NCI-H2196 (cell line): Measurements from ENCODE around the gene RASAL1.

ENCODE experiments used
- DNase-seq: peaks from one replicate; lab custom pipeline; 2025; ENCODE audit not compliant: unreplicated experiment; lab: John Stamatoyannopoulos, UW

The RASAL1 gene, protein sequence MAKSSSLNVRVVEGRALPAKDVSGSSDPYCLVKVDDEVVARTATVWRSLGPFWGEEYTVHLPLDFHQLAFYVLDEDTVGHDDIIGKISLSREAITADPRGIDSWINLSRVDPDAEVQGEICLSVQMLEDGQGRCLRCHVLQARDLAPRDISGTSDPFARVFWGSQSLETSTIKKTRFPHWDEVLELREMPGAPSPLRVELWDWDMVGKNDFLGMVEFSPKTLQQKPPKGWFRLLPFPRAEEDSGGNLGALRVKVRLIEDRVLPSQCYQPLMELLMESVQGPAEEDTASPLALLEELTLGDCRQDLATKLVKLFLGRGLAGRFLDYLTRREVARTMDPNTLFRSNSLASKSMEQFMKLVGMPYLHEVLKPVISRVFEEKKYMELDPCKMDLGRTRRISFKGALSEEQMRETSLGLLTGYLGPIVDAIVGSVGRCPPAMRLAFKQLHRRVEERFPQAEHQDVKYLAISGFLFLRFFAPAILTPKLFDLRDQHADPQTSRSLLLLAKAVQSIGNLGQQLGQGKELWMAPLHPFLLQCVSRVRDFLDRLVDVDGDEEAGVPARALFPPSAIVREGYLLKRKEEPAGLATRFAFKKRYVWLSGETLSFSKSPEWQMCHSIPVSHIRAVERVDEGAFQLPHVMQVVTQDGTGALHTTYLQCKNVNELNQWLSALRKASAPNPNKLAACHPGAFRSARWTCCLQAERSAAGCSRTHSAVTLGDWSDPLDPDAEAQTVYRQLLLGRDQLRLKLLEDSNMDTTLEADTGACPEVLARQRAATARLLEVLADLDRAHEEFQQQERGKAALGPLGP

DNA sequence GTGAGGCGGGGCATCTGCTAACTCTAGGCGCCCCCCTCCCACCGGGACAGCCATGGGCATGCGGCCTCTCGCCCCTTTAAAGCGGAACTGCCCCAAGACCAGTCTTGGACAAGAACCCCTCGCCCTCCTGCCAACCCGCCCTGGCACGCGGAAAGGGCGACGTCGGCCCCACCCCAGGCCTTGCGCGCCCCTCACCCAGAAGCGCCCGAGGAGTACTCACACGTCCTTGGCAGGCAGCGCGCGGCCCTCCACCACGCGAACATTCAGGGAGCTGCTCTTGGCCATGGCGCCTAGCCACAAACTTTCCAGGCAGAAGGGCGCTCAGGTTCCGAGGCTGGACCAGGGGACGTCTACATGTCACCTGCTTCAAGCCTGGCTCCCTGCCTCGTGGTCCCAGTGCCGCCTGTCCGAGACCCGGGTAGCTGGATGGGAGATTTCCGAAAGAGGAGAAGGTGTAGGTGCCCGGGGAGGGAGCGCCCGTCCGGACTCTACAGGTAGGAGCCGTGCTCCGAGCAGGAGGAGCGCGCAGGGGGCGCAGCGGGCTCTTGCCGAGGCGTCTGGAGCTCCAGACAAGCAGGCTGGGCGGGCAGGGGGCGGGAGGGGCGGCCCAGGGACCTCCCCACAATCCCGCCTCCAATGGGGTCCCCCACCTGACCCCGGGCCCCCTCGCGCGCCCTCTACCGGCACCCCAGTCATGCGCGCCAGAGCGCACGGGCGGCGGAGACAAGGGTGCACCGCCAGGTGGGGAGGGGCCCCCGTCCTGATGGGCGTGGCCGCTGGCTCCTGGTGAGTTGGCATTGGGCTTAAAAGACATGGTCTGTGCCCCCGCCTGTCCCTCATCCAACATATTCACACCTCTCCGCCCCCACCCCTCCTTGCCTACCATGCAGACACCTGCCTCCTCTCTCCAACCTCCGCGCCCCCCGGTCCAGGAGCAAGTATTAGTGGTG, at the start of gene RASAL1:
RASAL1 (minus strand) TSS at position 584 of the 950 bp plus-strand sequence; CDS start at position 285, 299 bp downstream.
- DNase-seq, result peak; percentile 89

DNA sequence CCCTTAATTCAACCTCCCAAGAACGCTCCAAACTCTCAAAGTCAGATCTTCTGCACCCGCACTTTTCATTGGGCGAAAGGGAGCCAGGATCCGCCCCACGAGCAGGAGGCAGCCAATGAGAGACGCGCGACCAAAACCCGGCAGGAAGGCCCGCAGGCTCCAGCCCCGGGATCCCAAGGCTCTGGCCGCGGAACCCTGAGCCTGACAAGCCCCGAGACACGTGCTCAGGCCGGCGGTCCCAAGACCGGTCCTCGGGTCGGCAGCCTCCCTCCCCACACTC, 49.3 kb upstream of the RASAL1 start:
- DNase-seq, result peak; percentile 82

DNA sequence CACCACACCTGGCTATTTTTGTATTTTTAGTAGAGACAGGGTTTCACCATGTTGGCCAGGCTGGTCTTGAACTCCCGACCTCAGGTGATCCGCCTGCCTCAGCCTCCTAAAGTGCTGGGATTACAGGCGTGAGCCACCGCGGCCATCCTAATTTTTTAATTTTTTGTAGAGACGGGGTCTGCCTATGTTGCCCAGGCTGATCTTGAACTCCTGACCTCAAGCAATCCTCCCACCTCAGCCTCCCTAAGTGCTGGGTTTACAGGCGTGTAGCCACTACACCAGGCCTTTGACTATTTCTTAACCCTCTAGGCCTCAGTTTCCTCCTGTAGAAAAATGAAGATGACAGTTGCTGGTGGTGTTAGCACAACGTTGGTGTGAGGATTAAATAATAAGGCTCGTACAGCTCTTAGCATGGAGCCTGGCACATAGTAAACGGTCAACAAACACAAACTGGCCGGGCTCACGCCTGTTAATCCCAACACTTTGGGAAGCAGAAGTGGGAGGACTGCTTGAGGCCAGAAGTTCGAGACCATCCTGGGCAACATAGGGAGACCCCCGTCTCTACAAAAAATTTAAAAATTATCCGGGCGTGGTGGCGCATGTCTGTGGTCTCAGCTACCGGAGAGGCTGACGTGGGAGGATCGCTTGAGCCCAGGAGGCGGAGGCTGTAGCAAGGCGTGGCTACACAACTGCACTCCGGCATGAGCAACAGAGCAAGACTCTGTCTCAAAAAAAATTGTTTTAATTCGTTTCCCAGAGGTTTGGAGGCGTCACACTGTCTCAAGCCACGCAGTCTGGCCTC, 48.7 kb upstream of the RASAL1 start:
- peak; percentile 67 for DNase-seq

DNA sequence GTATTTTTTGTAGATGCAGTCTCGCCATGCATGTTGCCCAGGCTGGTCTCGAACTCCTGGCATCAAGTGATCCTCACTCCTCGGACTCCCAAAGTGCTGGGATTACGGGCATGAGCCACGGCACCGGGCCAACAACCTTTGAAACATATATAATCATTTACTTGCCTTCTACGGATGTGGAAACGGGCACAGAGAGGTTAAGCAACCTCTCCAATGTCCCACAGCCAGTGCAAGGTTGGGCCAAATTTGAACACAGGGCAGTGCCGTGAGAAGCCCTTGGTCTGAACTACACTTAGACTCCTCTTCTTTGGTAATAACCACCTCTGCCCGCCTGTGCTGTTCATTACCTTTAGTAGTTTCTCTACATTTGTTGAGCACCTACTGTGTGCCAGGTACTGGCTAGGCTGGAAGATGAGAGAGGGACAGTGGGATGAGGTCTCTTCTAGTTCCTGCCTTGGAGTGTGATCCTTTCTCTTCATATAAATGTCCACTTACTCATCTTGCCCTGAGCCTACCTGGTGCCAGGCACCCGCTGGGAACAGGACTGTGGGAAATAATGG, 47.5 kb upstream of the RASAL1 start:
- no peak for DNase-seq

DNA sequence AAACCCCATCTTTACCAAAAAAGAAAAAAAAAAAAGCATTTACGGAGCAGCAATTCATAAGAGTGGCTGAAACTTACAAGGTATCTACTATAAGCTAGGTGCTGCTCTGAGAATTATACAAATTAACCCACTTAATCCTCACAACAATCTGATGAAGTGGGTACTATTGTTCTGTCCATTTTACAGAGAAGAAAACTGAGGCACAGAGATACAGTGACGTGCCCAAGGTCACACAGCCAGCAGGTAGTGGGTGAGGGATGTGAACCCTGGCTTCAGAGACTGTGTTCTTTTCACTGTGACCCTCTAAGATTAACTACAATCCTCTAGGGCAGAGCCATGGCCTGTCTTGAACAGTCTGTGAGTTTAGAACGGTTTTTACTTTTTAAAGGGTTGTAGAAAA, 46.4 kb upstream of the RASAL1 start:
- no peak for DNase-seq

DNA sequence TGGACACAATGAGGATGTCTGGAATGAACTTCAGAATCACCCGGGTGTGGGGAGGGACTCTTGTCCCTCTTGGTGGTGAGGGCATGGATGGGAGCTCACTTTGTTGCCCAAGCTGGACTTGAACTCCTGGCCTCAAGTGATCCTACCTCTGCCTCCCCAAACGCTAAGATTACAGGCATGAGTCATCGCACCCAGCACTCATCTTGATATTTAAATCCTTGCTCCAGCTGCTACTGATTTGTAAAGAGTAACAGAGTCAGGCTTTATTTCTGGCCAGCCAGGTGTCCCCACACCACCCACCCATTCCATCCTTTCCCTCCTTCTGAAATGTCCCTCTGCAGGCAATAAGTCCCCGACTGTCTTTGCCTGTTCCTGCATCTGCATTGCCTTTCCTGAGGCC, 44.8 kb upstream of the RASAL1 start:
- DNase-seq, result no peak

DNA sequence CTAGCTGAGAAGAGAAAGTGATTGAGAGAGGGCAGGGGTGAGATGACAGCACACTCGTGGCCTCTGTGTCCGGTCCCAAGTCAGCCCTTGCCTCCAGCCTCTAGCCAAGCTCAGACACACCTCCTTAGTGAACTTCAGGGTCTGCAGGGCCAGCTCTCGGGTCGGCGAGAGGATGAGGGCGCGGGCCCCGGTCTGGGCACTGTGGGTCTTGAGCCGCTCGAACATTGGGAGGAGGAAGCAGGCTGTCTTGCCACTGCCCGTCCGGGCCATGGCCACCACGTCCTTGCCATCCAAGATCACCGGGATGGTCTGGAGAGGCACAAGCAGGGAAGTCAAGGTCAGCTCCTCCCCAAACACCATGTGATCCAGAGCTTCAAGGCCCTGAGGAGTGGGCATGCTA, 43.5 kb upstream of the RASAL1 start:
- no peak for DNase-seq

DNA sequence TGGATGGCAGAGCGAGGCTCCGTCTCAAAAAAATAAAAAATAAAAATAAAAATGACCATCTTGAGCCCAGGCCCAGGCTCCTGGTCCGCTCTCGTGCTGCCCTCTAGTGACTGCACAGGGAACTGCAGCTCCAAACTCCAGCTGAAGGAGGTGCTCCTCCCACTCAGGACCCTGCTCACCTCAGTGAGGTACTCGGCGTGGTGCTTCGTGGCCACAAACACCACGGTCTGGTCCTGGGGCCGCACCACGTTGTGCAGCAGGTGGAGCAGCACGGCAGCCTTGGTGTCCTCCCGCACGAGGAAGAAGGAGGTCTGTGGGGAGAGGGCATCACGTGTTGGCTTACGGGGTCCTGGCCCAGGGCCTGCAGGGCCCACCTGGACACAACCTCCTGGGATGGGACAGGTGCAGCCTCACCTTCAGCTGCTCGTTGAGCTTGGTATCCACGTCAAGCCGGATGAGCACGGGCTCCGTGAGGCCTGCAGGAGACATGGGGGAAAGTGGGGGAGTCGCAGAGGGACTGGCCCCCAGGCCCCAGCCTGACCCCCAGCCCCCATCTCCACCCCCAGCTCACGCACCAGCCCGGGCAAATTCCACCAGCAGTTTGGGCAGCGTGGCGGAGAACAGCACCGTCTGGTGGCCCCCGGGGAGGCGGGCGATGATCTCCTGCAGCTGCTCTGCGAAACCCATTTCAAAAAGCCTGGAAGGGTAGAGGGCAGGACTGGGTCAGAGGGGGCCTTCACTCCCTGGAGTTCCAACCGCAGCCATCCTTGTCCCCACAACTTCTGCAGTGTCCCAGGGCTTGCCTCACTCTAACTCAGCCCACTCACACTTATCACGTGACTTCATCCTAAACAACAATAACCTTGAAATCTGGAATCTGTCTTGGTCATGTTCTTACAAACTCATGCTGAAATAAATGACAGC, 39.2 kb upstream of the RASAL1 start:
- DNase-seq, result peak; percentile 69

DNA sequence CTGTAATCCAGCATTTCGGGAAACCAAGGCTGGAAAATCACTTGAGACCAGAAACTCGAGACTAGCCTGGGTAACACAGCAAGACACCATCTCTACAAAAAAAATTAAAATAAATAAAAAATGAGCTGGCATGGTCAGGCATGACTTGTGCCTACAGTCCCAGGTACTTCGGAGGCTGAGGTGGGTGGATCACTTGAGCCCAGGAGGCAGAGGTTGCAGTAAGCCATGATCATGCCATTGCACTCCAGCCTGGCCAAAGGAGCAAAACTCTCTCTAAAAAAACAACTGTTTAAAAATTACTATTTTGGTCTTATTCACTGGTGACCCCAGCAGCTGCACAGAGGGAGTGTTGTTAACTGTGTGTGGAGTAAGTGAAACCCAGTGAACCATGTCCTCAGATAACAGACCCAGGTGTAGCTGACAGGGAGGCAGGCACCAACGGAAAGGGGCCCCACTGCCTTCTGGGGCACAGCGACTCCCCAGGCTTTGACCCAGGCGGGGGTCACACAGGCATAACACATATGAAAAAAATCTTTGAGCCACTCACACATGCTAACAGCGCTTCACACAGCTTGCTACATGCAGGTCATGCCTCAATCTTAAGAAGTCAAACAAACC, 37.6 kb upstream of the RASAL1 start:
- no peak for DNase-seq

DNA sequence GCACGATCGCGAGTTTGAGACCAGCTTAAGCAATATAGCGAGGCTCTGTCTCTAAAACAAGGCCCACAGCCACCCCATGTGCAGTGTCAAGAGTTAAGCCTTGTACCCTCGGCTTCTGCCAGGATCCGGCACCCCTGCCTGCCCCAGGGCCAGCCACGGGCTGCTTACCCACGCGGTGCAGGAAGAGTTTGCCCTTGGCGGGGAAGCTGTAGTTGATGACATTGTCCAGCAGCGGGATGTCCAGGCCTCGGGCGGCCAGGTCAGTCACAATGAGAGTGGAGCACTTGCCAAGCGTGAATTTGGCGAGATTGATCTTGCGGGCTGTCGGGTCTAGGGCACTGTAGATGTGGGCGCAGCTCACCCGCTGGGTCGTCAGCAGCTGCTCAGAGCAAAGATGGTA, 36.6 kb upstream of the RASAL1 start:
- no peak for DNase-seq

DNA sequence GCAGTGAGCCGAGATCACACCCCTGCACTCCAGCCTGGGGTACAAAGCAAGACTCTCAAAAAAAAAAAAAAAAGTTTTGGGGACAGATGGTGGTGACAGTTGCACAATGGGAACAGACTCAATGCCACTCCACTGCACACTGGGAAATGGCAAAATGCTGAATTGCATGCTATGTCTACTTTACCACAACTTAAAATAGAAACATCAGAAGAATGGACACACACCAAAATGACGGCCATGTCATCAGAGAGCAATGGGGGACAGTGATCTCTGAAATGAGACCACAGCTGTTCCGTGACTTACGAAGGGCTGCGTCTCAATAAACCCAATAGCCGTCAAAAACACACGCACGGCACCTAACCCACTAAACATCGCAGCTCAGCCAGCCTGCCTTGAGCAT, 36.0 kb upstream of the RASAL1 start:
- DNase-seq, result no peak

DNA sequence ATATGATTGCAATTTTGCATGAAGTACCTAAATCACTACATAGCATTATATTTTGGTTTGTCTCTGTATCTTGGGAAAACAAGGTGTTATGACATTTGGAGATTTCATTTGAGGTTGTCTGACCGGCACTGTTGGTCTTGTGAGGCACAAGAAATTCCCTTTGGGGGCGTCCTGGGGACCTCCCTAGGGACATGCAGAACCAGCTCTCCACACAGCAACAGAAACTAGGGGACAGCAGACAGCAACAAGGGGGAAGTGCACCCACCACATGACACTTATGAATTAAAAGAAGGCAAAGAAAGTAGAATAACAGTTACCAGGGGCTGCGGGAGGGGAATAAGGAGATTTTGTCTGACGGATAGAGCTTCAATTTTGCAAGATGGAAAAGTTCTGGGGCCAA, 35.4 kb upstream of the RASAL1 start:
- no peak for DNase-seq

DNA sequence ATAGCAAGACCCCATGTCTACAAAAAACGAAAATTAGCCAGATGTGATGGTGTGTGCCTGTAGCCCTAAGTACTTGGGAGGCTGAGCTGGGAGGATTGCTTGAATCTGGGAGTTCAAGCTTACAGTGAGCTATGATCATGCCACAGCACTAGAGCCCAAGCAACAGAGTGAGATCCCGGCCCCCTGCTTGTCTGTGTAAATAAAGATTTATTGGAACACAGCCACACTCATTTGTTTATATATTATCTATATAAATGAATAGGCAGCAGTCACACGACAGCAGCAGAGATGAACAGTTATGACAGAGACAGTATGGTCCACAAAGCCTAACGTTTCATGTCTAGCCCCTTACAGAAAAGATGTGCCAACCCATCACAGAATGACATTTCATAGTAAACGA, 34.9 kb upstream of the RASAL1 start:
- no peak for DNase-seq

DNA sequence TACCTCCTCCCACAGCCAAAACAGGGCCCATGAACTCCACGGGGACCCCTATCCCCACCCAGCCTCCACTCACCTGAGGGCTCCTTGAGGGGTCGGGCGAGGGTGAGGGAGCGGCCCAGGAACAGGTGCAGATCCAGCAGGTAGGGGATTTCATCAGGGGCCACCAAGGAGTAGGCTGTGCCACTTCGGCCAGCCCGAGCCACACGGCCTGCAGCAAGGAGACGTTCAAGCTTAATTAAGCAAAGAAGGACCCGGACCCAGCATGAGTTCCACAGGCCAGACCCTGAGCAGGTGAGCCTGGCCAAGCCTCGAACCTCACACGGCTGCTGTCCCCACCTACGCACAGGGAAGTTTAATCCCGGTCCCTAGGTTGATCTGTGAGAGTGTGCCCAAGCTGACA, 34.1 kb upstream of the RASAL1 start:
- DNase-seq, result no peak

DNA sequence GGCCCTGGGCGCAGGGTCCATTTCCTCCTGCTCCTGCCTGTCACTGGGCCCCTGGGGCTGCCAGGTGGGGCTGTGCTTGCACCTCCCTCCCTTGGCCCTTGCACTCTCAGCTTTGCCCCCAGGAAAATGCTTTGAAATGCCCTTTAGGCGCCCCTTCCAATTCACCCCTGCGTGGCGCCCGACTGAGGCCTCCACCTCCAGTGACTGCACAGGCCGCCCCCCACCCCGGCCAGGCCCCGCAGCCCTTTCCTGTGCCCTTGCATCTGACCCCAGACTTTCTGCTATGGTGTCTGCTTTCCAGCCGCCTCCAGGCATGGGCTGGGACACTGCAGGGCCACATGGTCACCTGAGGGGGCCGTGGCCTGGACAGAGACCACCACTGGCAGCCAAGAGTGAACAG, 32.3 kb upstream of the RASAL1 start:
- no peak for DNase-seq

DNA sequence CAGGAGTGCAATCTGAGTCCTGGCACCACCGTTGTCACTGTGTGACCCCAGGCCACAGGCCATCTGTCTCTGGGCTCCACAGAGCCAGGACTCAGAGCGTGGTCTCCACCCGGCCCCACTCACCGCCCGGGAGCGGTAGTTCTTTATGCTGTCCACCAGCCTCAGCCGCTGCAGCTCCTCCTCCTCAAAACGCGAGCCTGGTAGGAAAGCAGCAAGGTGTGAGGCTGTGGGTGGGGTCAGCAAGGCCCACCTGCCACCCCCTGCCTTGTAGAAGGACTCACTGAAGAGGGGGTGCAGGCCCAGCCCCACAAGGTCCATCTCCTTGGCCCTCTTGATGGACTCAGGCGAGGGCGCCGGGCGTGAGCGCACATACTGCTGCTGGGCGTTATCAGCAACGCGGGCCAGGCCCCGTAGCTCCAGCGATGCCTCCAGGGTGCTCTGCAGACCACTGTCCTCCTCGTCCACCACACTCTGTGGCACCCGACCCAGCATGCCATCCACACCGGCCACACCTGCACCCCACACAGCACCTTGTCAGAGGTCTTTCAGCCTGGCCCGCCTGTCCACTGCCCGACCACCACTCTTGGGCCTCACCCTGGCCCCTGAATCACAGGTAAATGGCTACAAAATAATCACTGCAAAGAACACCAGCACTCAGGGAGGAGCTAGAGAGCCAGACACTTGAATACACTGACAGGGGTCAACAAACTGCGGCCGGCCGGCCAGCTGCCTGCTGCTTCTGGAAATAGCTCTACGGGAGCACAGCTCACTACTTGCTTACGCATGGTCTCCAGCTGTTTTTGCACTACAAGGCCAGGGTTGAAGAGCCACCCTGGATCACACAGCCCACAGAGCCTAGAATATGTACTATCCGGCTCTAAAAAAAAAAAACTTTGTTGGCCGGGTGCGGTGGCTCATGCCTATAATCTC, 30.2 kb upstream of the RASAL1 start:
- no peak for DNase-seq

DNA sequence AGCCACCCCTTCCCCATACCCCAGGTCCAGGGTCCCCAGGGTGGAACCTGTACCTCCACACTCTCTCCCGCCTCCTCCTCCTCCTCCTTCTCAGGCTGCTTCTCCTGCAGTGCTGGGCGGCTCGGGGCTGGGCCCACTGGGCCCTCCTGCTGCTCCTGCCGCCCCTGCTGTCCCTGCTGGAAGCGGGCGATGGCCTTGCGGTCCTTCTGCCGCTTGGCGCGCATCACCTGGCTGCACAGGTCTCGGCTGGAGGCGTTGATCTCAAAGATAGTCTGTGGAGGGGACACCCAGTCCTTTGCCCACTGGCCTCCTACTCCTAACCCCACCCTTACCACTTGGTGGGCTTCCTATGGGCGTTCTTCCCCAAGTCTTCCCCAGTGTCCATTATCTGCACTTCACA, 28.5 kb upstream of the RASAL1 start:
- DNase-seq, result no peak

DNA sequence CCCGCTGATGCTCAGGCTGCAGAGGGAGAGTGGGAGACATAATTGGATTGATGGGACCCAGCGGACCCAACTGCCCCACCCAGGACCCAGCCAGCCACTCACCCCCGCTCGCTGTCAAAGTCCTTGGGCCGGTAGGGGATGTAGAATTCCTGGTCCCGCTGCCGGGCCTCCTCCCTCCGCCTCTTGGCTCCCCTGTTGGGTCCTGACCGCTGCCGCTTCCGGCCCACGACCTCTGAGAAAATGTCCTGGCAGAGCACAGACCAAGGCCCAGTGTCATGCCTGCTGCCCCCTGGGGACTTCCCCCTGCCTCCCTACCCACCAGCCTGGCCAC, 27.4 kb upstream of the RASAL1 start:
- no peak for DNase-seq
